NCI-H82 (cell line): ENCODE results near the gene GULP1.

Source experiments
- DNase-seq: peaks from one replicate; lab custom pipeline; 2025; lab: John Stamatoyannopoulos, UW

GULP1 gene

DNA sequence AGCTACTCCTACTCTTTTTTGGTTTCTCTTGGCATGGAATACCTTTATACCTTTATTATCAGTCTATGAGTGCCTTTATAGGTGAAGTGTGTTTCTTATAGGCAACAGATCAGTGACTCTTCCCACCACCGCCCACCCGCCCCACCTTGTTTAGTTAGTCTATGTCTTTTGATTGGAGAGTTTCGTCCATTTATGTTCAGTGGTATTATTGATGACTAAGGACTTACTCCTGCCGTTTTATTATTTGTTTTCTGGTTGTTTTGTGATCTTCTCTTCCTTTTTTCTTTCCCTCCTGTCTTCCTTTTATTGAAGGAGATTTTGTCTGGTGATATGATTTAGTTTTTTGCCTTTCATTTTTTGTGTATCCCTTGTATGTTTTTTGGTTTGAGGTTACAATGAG lies 179.5 kb downstream of the GULP1 start:
- DNase-seq = no peak

DNA sequence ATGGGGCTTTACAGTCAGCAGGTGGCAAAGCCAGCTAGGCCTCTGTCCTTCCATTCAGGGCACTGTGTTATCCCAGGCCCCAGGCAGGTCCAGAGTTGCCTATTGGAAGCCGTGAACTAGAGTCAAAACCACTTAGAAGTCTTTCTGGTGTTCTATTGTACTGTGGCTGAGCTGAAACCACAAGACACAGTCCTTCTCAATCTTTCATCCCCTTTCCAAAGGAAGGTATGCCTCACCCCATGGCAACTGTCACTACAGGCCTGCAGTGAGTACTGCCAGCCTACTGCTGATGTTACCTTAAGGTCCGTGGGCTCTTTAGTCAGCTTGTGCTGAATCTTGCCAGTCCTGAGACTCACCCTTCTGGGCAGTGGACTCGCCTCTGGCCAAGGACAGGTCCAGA lies 181.6 kb downstream of the GULP1 start:
- no peak for DNase-seq

DNA sequence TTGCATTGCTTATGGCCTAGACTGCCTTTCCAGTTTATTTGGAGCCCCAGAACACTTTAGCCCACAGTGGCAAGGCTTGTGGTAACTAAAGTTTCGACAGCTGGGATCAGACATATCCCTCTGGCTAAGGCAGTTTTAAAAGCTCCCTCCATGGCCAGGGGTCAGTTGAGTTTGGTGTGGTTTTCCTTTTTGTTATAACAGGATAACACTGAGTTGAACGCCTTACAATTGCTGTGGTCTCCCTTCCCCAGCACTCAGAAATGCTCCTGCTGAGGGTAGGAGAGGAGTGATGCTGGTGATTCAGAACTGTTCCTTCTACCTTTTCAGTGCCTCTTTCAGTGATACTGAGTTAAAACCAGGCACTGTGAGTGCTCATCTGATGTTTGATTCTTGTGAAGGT lies 182.6 kb downstream of the GULP1 start:
- no peak for DNase-seq

DNA sequence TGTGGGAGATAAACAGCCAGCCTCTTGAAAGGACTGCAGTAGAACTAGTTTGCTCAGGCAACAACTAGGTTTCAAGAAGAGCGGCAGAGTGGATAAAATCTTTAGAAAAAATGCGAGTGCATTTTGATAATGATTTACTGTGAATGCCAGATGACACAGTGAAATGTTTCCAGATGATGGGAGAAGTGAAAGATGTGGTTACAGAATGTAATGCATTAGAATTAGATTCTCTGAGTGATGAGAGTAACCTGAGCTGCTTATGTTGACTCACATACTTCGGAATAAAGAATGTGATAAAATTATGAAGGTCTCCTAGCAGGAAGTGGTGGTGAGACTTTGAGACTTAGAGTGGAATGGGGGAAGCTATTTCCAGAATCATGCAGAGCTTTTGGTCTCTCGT lies 184.3 kb downstream of the GULP1 start:
- no peak for DNase-seq

DNA sequence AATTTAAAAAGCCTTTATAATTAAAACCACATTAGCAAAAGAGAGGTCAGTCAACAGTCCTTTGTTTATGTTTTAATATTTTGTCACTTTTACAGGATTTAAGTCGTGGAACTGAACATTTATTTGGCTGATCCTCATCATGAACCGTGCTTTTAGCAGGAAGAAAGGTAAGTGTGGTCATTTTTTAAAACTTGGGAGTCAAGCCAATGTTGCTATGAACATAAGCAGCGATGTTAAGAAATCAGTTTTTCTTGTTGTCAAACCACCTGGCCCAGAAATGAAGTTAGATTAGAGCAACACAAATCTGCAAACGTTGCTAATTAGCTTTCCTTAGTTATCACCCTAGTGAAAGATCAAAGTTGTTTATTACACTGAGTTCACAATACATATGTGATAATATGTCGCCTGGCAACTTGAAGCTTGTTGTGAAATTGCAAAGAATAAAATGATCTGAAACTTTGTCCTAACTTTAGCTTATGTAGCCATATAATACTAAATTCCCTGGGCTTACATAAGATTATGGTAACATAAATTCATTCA lies 186.0 kb downstream of the GULP1 start:
- DNase-seq = no peak

DNA sequence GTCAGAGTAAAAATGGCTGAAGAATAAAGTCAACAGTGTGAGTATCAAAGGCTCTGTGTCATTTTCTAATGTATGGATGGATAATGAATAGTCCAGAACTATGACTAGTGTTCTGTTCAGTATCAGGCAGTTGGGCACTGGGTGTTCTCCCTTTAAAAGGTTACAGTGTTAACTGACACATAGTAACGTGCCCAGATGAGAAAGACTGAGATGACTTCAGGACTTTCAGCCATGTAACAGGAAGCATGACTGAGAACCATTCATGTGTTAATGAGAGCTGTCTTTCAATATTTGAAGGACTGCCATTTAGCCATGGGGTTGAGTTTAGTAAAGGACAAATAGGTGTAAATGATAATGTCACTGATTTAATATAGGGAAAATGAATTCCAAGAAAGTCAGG lies 187.1 kb downstream of the GULP1 start:
- DNase-seq = no peak

DNA sequence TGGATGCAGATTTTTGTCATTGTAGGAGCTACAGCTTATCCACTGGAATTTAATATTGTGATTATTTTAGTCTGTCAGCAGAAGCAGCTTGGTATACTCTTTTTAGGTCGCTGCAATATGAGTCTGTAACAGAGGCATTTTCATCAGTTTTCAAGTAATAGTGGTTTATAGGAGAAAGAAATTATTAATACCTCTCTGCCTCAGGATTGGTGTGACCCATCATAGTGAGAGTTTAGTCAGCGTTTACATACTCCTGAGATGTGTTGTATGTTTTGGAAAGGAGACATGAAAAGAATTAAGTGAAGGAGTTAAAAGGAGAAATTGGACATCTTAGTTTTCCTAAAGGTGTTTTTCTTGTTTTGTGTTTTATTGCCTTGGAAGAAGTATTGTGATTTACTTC lies 189.8 kb downstream of the GULP1 start:
- no peak for DNase-seq

DNA sequence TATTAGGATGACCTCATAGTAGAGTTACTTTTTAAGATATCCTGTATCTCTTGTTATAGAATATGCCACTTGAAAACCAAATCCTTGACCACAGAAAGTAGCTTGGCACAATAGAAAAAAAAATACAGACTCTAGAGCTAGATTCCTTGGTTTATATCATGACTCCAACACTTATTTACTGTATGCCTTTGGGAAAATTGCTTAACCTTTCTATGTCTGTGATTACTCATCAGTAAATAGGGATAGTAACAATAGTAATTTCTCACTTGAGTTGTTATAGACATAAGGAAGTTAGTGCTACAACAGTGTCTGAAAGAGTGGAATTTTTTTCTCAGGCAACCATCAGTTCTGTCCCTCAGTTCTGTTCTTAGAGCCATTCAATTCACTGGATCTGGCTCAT lies 193.8 kb downstream of the GULP1 start:
- no peak for DNase-seq

DNA sequence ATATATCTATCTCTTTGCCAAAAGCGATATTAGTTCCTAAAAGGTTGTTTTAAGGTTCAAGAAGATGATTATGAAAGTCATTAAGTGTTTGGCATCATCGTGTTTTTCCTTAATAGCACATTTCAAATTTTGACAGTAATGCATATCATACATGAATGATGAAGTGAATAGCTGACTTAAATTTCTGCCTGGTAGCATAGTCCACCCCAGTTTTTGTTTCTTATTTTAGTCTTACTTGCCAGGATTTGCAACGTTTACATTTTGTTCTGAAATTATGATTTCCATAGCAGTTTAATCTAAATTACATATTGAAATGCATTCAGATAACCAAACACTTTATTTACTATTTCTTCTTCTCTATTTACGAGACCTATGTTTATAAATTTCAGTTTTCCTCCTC lies 201.1 kb downstream of the GULP1 start:
- DNase-seq = no peak

DNA sequence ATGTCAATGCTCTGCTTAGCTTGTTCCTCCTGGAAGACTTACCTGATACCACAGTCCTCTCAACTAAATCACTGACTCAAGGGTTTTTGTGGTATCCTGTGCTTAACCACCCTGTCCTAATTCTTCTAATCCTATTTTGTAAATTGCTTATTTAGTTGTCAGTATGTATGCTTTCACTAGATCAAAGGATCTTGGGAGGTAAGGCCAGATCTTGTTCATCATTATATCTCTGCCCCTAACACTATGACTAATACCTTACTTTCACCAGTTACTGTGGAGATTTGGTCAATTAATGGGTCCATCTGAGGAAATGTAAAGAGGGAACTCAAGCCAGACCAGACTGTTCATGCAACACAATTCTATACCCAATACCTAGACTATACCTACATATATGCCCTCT lies 203.2 kb downstream of the GULP1 start:
- peak; percentile 27 for DNase-seq

DNA sequence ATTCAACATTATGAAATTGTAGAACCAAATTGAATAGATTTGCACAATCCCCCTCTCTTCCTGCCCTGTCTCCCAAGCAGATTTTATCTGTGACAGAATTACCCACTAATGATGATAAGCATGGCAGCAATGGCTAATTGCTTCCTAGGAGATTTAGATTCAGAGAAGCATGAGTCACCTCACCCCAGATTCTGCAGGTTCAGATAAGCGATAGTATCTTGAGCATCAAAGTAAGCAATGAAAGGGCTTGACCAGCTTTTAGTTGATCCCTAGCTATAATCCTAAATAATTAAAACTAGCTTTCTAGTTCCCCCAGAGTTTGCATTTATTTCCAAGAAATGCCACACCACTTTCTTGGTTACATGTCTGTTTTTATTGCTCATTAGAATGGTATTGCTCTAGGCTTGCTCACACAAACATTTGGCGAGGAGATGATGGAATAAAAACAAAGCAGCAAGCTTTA lies 204.3 kb downstream of the GULP1 start:
- DNase-seq = peak; percentile 74

DNA sequence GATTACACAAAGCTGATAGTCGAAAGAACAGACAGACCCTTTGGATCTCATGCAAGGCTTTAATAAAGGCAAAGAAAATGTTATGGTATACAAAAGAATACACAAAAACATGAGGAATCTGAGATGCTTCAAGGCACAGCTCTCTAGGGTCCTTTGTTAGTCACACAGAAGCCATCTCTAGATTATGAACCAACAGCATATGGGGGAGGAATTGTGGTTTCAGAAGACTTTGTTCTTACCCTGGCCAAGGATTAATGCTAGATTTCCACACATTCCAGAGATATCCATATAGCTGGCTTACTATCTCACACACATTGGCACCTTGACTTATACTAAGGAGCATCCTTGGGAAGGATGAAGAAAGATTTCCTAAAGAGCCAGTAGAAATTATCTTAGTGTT lies 206.1 kb downstream of the GULP1 start:
- no peak for DNase-seq

DNA sequence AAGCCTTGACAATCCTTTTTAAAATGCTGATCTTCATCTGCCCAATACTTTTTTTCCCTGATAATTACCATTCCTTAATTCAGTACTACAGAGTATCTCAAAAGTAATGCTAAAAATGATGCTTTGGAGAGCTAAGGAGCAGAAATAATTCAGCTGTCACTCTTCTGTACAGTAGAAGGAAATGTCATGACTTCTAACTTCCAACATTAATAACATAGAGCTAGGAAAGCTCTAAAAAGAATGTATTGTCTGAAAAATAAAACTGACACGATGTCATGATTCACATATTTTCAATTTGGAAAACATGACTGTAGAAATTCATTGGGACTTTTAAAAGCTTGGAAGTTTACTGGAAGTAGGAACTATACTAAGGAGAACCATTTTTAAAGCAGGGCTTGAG lies 212.3 kb downstream of the GULP1 start:
- DNase-seq = no peak

DNA sequence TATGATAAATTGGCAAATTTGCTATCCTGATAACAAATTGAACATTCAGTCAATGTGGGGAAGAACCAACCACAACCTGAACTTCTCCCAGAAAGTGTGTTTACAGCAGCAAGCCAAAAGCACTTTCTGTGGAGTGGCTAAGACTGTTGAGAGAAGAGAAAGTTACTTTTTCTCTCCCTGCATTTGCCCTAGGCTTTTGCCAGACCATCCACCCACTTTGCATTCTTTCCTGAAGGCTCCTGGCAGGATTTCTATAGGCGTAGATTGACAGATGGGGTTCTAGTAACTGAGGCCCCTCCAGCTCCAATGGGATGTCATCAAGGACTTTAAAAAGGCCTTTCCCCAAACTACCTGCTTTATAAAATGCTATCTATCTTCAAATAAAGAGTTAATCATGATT lies 215.2 kb downstream of the GULP1 start:
- no peak for DNase-seq

DNA sequence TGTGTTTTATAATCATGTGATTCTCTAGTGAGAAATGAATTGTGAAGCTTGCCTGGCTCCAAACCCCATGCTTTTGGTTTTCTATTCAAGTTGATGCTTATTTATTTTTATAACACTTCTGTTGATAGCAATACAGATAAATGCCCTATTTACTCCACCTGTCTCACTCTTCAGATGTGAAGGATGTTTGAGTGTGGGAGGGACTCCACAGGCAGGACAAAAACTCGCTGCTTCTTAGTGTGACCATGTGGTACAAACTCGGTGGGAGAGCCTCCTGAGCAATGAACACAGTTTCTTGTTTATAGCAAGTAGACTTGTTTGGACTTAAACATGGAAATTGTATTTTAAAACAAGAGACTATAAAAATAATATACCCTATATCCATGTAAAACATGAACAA lies 219.7 kb downstream of the GULP1 start:
- no peak for DNase-seq

DNA sequence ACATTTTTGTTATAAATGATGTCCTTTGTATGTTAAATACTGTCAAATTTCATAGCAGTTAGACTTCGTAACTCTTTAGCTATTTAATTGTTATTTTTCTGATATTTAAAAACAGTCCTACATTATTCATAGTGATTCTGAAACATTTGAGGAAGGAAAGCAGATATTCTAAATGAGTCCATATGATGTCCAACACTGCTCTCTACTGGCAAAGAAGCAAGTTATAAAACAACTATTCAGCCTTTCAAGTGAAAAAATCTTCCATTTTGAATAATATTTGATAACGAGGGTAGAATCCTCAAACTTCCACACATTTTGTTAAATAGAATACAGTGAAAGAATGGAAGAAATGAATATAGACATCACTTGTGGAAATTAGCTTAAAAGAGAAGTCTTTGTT lies 220.8 kb downstream of the GULP1 start:
- peak; percentile 56 for DNase-seq

DNA sequence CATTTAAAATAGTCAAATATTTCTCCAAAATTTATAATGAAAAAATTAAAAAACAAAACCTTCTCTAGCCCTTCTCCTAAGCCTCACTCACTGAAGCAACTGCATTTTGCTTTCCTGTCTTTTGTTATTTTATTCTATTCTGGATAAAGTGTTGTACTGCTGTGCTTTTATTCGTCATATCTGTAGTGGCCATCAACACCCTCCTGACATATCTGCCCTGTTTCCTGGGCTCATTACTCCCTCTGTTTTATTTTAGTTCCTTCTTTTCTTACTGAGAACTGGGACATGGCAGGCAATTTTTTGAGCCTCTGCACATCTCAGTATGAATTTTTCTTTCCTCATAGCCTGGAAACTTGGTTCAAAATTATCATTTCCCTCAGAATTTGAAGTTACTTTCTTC lies 224.2 kb downstream of the GULP1 start:
- DNase-seq = no peak

DNA sequence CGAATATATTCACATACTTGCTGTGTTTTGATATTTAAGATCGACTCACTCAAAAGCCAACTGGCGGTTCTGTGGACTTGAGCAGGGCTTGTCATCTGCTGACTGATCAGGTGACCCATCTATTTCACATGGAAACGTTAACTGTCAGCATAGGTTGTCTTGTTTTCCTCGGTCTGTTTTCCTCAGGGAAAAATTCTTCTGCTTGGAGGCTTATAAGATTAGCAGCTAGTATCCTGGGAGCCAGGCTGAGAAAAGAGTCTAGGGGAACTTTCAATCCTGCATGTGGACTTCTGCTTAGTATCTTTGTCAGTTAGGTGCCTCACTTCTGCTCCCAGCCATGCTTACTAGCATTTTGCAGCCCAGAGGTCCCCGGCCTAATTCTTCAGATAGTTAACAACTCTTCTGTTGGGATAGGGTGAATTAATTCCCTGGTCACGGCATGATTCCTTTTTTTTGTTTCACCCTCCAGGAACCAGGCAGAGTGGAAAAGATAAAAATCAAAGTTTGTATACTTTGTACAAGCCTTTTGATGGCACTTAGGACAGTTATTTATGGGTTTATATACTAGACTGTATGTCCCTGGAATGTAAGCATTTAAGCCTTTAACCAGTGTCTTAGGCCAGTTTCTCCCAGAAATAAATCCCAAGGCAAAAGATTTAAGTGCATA lies 226.0 kb downstream of the GULP1 start:
- DNase-seq = peak; percentile 66

DNA sequence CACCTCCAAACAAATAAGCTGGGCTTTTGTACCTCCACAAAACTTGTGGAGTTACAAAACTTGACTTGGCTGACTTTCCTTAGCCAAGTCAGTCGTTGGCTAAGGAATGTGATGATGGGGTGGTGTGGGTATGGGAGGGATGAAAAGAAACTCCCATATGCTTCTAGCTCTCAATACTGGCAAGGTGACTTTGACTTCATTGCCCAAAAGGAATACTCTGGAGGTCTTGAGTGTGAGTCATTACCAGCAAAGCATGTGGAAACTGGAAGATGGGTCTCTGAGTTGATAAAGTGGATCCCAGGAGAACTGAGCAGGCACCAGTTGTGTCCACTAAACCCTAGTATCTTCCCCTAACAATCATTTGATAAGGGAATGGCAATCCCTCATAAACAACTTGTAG lies 226.7 kb downstream of the GULP1 start:
- DNase-seq = no peak

DNA sequence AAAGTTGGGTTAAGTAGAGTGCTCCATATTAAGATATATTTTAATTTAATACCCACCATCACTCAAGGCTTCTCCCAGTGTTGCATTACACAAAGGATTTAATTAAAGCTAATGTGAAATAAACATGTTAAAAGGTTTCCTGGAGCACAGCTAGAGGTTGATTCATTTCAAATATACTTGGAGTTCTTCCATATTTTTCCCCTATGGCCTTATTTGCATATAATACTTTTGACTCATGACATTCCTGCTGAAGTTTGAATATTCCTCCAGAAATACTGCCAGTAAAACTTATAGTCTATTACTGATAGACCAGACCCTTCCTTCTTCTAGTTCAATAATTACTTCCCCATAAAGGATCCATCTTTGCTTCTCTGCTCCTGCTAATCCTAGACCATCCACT lies 227.5 kb downstream of the GULP1 start:
- no peak for DNase-seq

DNA sequence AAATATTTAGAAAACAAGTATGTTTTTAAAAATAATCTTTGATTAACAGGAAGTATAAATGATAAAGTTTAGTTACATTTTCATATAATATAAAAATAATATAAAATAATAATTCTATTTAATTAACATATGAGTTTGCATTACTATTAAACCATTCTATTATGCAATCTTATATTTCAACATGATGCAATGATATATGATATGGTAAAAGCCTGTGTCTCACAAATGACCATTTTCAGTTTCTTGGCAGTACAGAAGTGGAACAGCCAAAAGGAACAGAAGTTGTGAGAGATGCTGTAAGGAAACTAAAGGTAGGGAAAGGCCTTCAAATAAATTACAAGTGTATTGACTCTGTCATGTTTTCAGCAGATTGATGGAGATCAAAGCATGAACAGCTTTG lies 230.8 kb downstream of the GULP1 start:
- no peak for DNase-seq

DNA sequence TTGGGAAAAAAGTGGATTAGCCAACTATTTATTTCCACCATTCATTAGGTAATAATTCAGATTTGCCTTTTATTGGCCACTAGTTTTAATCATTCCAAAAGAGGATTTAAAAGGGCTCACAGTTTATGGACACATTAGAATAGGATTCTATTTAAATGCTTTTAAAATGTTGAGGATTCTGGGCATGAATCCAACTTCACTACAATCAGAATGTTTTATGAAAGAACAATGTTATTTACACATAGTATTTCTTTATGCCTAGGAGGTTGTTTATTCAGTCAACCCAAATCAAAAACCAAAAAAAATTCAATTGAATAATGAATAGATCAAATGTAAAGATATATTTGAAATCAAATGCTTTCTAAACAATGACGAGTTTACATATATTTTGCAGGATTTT lies 232.2 kb downstream of the GULP1 start:
- DNase-seq = no peak

DNA sequence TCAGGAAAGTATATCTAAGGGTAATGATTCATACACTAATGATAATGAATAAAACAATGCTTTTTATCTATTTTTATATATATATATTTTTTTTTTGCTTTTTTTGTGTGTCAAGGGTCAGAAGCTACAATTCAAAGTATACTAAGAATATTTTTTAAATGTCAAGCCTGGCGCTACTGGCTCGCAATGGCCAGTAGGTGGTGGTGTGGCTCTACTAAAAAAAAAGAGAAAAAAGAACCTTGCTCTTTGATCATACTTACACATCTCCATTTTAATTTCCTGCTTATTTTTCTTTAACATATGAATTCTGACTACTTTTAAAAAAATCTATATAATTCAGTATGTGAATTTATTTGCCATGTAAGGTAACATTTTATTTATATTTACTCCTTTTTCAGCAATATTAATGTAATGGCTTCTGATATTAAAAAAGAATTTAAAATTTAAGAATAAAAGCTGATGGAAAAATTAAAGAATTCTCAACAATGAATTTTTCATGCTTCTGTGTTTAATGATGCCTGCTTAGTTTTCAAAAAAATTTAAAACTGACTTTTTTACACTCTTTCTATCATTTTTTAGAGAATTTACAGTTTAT lies 232.9 kb downstream of the GULP1 start:
- peak; percentile 76 for DNase-seq

DNA sequence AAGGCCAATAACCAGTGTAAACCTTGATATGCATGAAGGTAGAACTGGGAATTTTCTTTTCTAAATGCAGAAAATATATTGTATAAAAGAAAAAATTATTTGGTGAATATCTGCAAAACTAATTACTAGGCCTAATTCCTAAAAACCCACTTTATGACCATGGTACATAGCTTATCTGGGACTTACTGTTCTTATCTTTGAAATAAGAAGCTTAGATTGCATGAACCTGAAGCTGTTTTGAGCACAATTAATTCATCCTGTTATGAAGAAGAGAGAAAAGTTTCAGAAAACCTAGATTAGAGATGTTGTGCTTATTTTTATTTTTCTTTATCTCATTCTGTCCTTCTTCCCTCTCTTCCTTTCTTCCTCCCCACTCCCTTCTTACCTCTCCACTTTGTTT lies 235.0 kb downstream of the GULP1 start:
- no peak for DNase-seq
